Muscle layer of colon (tissue), 2 donors: ENCODE data around the gene ABHD8.

Source experiments
- H3K27ac ChIP-seq: one replicate; pipeline ENCODE4 v1.7.0; 2013; ENCODE audit warnings: low read depth, mild to moderate bottlenecking, low read length, moderate library complexity
- H3K27me3 ChIP-seq, 2 donors: one replicate each; pipeline ENCODE4 v1.7.0; 2013; ENCODE audit warnings: low read length in 2 of 2, mild to moderate bottlenecking in 2 of 2; ENCODE audit not compliant: insufficient read depth in 2 of 2, control insufficient read depth in 1 of 2
- H3K36me3 ChIP-seq: one replicate; pipeline ENCODE4 v1.7.0; 2013; ENCODE audit warnings: mild to moderate bottlenecking, low read length; ENCODE audit not compliant: insufficient read depth
- H3K4me1 ChIP-seq: one replicate; pipeline ENCODE4 v1.7.0; 2013; ENCODE audit warnings: mild to moderate bottlenecking, low read length; ENCODE audit not compliant: insufficient read depth
- H3K4me3 ChIP-seq, 2 donors: one replicate each; pipeline ENCODE4 v1.7.0; 2013; ENCODE audit warnings: low read length in 2 of 2, low read depth in 1 of 2, mild to moderate bottlenecking in 1 of 2, moderate library complexity in 1 of 2
- H3K9ac ChIP-seq: one replicate; pipeline ENCODE4 v1.7.0; 2013; ENCODE audit warnings: low read length
- H3K9me3 ChIP-seq: one replicate; pipeline ENCODE4 v1.7.0; 2013; ENCODE audit warnings: mild to moderate bottlenecking, low read length
- donor health status: abdominal sarcoma.
- donor health status: Adenocarcinoma of cecum.

The ABHD8 gene

DNA sequence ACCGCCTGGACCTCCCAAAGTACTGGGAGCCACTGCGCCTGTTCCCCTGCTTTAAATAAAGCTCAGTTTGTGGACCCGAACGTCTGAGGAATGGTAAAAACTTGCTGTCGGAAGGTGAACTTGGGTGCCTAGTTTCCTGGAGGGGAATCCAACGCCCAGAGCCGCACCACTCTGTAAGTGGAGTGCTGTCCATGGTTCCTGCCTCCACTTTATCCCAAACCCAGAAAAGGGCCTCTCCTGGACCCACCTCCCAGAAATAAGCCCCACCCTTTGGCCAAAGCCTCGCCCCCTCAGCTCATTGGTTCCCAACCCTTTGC lies 29.1 kb upstream of the ABHD8 start:
- Histone ChIP-seq H3K4me3 (no peak overlapping the region), H3K27me3 (peaks cover 0 to 22% of the 10 kb centered on the region in 2 donors), H3K4me1 (peaks cover 16% of the 10 kb centered on the region), H3K27ac (no peak overlapping the region), H3K9me3 (no peaks in the 10 kb centered on the region), H3K9ac (no peak overlapping the region), H3K36me3 (no peaks in the 10 kb centered on the region)

DNA sequence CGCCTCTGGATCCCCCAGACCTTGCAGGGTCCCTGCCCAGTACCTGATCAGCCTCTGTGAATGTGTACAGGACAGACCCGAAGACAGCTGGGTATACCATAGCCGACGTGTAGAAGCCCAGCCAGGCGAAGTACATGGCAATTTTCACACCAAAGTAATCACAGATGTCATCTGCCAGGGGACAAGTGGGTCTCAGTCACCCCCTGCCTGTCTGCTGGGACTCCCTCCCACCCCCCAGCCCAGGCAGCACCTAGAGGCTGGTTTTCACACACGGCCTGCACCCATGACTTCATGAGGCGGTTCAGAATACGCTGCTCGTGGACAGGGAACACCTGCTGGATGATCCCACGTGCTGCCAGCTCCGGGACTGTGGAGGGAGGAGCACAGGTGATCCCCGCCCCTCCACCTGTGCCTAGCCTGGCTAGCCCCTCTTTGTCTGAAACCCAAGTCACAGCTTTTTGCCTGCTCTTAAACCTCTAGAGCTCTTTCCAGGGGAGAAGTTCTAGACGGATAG lies 27.9 kb upstream of the ABHD8 start:
- H3K27me3 ChIP-seq: peaks cover 0 to 22% of the 10 kb centered on the region in 2 donors
- H3K4me1 ChIP-seq: peaks cover 16% of the 10 kb centered on the region
- no peak overlapping the region for H3K4me3 ChIP-seq
- H3K36me3 ChIP-seq: no peaks in the 10 kb centered on the region
- no peaks in the 10 kb centered on the region for H3K9me3 ChIP-seq
- H3K27ac ChIP-seq: no peak overlapping the region
- H3K9ac ChIP-seq: no peak overlapping the region

DNA sequence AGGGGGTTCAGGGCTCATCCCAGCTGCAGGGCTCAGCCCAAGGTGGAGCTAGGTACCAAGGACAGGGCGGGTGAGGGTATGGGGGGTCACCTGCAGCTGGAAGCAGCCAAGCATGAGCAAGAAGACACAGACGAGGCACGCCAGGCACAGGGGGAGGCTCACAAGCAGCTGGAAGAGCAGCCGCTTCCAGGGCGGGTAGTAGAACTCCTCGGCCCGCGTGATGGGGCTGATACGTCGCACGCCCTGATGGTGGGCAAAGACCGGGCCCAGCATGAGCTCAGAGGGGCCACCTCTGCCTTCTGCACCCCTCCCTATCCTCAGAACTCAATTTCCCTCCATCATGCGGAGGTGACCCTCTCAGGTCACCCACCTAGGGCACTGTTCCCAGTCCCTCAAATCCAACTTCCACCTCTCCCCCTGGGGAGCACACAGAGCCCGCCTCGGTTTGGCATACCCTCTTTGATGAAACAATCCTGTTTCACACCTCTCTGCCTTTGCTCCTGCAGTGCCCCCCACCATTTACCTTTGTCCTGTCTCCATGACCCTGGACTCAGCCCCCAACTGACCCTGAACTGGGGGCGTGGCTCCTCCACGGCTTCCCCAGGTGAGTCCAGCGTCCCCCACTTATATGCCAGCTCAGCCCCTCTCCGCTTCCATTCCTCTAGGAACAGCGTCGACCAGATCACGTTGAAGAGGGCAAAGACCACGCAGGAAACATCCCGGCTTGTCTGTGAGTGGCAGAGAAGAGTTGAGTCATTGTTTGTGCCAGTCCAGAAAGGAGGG lies 27.2 kb upstream of the ABHD8 start:
- H3K27me3 ChIP-seq: peaks cover 0 to 22% of the 10 kb centered on the region in 2 donors
- no peaks in the 10 kb centered on the region for H3K9me3 ChIP-seq
- no peak overlapping the region for H3K9ac ChIP-seq
- no peak overlapping the region for H3K4me3 ChIP-seq
- no peak overlapping the region for H3K27ac ChIP-seq
- H3K4me1 ChIP-seq: peaks cover 13% of the 10 kb centered on the region
- H3K36me3 ChIP-seq: no peaks in the 10 kb centered on the region

DNA sequence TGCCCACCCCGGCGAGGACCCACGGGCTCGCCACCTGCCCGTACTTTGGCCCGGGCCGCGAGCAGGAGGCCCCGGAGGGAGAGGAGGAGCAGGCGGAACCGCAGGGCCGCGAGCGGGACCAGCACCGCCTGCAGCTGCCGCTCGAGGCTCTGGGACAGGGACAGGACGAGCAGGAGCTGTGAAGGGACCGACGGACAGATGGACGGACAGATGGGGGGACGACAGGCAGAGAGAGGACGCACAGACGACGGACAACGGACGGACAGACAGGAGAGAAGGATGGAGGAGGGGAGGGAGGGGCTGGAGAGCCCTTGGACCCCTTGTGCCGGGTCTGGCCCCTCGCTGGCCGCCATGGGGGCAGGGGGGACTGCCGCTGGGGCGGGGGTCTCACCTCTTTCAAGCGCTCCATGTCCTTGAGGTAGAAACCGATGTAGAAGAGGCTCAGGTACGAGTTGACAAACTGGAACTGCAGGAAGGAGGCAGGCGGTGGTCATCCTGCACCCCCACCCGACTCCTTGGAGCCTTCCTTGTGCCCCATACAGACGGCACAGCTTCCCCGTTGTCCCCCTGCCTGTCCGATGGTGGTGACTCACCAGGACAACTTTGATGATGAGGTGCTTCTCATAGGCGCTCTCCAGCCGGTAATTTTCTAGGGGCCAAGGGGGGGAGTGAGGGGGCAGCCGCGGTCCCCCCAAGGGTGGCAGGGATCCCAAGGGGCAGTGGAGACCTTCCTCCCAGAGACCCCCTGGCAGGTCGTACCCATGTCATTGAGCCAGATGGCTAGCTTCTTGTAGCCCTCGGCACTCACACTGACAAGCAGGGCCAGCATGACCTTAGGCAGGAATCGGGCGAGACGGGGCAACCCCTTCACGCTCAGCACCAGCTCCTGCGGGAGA lies 26.4 kb upstream of the ABHD8 start:
- peaks cover 6% of the 10 kb centered on the region for H3K4me1 ChIP-seq
- H3K9me3 ChIP-seq: no peaks in the 10 kb centered on the region
- peaks cover 0 to 22% of the 10 kb centered on the region in 2 donors for H3K27me3 ChIP-seq
- no peaks in the 10 kb centered on the region for H3K36me3 ChIP-seq
- H3K27ac ChIP-seq: no peak overlapping the region
- H3K4me3 ChIP-seq: no peak overlapping the region
- no peak overlapping the region for H3K9ac ChIP-seq

DNA sequence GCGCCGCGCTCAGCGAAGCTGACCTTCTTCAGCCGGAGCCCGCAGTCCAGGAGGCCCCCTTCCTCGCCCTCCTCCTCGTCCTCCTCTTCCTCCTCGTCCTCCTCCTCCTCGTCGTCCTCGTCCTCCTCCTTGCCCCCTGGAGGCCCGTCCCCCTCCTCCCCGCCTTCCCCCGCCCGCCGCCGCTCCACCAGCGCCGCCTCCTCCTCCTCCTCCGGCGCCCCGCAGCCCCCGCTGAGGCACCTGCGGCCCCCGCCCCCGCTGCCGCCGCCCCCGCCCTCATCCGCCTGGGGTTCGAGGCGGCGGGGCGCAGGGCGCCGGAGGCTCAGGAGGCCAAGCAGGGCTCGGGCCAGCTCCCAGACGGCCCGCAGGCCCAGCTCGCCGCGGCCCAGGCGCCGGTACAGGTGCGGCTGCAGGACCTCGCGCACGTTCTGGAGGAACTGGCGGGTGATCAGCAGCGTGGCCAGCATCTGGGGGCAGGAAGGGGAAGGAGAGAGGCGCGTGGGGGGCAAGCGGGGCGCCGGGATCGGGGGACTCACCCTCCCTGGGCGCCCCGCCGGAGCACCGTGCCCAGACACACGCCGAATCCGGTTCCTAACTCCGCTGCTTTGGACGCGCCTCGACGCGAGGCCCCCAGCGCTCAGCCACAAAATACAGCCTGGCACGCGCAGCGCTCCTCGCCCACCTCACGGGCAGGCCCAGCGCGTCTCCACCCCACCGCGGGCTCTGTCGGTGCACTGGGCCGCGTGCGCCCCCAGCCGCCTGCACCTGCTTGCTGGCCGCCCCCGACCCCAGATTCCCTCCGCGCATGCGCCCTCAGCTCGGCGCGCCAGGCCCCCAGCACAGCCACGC lies 25.5 kb upstream of the ABHD8 start:
- Histone ChIP-seq H3K9ac (no peak overlapping the region), H3K36me3 (no peaks in the 10 kb centered on the region), H3K27me3 (peaks cover 0 to 22% of the 10 kb centered on the region in 2 donors), H3K9me3 (no peaks in the 10 kb centered on the region), H3K4me3 (no peak overlapping the region), H3K4me1 (peaks cover 1% of the 10 kb centered on the region), H3K27ac (no peak overlapping the region)

DNA sequence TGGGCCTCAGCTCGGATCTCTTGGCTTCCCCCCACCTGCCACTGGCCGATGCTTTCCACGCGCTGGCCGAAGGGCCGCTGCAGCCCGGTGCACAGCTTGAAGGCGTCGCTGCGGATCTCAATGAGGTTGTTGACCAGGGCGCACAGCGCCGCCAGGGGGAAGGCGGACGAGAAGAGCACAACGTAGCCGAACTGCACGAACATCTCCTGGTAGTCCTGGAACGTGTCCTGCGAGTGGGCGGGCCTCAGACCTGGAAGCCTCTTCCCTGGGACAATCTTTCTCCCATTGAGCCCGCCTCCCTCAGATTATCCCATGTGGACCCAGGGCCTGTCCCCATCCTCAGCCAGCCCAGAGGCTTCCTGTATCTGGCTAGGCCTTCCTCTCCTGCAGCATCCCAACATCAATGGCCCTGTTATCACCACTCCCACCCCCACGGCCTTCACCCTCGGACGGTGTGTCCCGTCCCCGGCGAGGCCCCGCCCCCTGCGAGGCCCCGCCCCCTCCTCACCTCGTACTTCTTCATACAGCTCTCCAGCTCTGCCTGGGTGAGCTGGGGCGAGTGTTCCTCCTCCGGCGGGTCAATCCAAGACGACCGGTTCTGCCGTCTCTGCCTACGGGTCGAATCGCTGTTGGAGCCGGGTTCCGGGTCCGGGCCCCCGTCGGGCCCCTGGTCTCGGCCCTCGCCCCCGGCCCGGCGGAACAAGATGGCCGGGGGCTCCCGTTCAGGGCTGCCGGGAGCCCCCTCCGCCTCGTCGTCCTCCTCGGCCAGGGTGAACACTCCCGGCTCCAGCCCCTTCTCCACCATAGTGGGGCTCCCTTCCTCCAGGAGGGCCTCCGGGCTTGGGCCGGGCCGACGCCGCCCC lies 24.7 kb upstream of the ABHD8 start:
- Histone ChIP-seq H3K9ac (no peak overlapping the region), H3K27me3 (peaks cover 0 to 24% of the 10 kb centered on the region in 2 donors), H3K27ac (no peak overlapping the region), H3K4me3 (peak overlapping the region in 1 of 2 donors; percentile 27), H3K36me3 (no peaks in the 10 kb centered on the region), H3K9me3 (no peaks in the 10 kb centered on the region), H3K4me1 (no peaks in the 10 kb centered on the region)

DNA sequence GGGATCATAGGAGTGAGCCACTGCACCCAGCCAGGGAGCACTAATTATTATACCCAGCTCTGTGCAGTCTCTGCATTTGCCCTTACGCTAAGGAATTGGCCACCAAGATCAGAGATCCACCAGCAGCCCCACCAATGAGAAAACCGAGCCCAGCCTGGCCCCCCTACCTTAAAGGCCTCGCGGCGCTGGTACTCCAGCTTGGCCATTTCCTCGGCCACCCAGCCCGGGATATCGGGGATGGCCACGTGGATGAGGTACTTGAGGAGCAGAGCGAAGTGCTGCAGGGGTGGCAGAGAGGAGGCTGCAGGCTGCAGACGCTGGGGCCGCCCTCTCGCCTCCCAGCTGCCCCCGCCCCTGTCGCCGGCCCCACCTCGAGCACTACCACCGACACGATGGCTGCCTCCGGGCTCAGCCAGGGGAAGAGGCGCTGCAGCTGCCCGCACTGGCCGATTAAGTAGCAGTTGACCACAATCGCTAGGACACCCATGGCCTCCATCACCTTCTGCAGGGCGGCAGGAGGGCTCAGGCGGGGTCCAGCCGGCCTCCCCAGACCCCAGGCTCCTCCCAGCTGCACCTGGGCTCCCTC lies 23.9 kb upstream of the ABHD8 start:
- Histone ChIP-seq H3K4me3 (no peak overlapping the region), H3K27me3 (peaks cover 0 to 27% of the 10 kb centered on the region in 2 donors), H3K9me3 (no peaks in the 10 kb centered on the region), H3K4me1 (no peaks in the 10 kb centered on the region), H3K36me3 (no peaks in the 10 kb centered on the region), H3K9ac (no peak overlapping the region), H3K27ac (no peak overlapping the region)

DNA sequence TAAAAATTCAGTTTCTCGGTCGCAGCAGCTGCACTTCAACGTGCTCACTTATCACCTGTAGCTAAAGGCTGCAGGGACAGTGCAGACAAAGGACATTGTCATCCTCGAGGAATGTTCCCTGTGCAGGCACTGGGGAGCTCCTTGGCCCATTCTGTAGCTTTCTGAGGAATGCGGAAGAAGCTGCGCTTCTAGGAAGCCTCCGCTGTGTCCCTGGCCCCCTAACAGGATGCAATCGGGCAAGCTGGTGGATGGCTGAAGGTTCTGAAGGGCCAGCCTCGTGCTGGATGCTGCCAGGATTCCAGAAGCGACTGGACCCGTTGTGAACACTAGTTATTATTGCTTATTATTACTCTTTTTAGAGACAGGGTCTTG lies 23.4 kb upstream of the ABHD8 start:
- Histone ChIP-seq H3K27ac (no peak overlapping the region), H3K4me1 (no peaks in the 10 kb centered on the region), H3K9ac (no peak overlapping the region), H3K27me3 (peaks cover 0 to 27% of the 10 kb centered on the region in 2 donors), H3K4me3 (no peak overlapping the region), H3K9me3 (no peaks in the 10 kb centered on the region), H3K36me3 (no peaks in the 10 kb centered on the region)

DNA sequence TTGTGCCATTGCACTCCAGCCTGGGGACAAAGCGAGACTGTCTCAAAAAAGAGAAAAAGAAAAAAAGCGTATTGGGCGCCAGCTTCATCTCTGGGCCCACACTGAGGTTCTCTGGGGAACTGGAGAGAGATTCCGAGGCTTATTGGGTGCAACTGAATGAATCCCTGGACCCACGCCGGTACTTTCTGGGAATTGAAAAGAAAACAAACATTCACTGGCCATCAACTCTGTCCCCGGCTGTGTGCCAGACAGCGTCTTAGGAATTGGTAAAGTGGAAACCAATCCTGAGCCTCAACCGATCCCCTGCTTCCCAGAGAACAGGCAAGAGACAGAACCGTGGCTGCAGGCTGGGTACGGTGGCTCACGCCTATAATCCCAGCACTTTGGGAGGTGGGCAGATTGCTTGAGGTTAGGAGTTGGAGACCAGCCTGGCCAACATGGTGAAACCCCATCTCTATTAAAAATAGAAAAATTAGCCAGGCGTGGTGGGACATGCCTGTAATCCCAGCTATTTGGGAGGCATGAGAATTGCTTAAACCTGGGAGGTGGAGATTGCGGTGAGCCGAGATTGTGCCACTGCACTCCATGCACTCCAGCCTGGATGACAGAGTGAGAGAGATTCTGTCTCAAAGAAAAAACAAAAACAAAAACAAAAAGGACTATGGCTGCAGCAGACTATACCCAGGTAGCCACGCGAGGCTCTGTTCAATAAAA lies 22.8 kb upstream of the ABHD8 start:
- Histone ChIP-seq H3K27me3 (peaks cover 0 to 27% of the 10 kb centered on the region in 2 donors), H3K27ac (no peak overlapping the region), H3K4me1 (no peaks in the 10 kb centered on the region), H3K4me3 (no peak overlapping the region), H3K9ac (no peak overlapping the region), H3K9me3 (no peaks in the 10 kb centered on the region), H3K36me3 (no peaks in the 10 kb centered on the region)

DNA sequence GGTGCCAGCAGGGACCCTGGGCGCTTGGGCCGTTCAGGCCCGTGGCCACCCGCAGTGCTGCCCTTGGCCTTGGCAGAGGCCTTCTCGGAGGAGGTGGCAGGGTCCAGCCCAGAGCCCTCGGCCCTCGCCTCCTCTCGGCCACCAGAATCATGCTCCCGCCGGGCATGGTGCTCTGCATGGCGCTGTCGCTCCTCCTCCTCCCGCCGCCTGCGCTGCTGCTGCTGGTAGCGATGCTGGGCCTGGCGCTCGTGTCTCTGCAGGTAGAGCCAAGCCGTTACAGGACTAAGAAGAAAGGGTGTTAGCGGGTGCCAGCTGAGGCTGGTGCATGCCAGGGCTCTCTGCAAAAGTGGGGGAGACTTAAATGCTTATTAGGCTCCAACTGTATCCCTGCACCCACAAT lies 21.9 kb upstream of the ABHD8 start:
- Histone ChIP-seq H3K4me1 (no peaks in the 10 kb centered on the region), H3K27me3 (peaks cover 0 to 19% of the 10 kb centered on the region in 2 donors), H3K27ac (no peak overlapping the region), H3K36me3 (peaks cover 7% of the 10 kb centered on the region), H3K4me3 (no peak overlapping the region), H3K9ac (no peak overlapping the region), H3K9me3 (no peaks in the 10 kb centered on the region)
